Loucy (cell line): ENCODE results near the gene MPP3.

ENCODE experiments used
- H2AFZ ChIP-seq: fragments of 200-600 bp; sonication (generic); 2 replicates; pipeline ENCODE4 v1.6.0; 2016; ENCODE audit warnings: antibody characterized with exemption, mild to moderate bottlenecking, low read length, moderate library complexity
- H3F3A ChIP-seq: fragments of 200-600 bp; 2 replicates; pipeline ENCODE4 v1.6.0; 2016; ENCODE audit warnings: antibody characterized with exemption, low read depth, mild to moderate bottlenecking
- H3K27me3 ChIP-seq: fragments of 200-600 bp; sonication (generic); 2 replicates; pipeline ENCODE4 v1.6.1; 2014; ENCODE audit warnings: low read length, mild to moderate bottlenecking; ENCODE audit not compliant: insufficient read depth, poor library complexity, severe bottlenecking
- H3K36me3 ChIP-seq: fragments of 200-600 bp; sonication (generic); 2 replicates; pipeline ENCODE4 v1.6.1; 2016; ENCODE audit warnings: low read length; ENCODE audit not compliant: insufficient read depth
- H3K4me1 ChIP-seq: fragments of 200-600 bp; sonication (generic); 2 replicates; pipeline ENCODE4 v1.5.1; 2014; ENCODE audit warnings: low read length, mild to moderate bottlenecking; ENCODE audit not compliant: insufficient read depth, poor library complexity, severe bottlenecking
- H3K4me2 ChIP-seq: fragments of 200-600 bp; sonication (generic); 2 replicates; pipeline ENCODE4 v1.6.0; 2014; ENCODE audit warnings: antibody characterized with exemption, low read length, low read depth, mild to moderate bottlenecking; ENCODE audit not compliant: poor library complexity, severe bottlenecking
- H3K4me3 ChIP-seq: fragments of 200-600 bp; sonication (generic); 2 replicates; pipeline ENCODE4 v1.5.1; 2014; ENCODE audit warnings: low read length, mild to moderate bottlenecking, mixed read lengths; ENCODE audit not compliant: poor library complexity, severe bottlenecking
- H3K79me2 ChIP-seq: fragments of 200-600 bp; sonication (generic); 2 replicates; pipeline ENCODE4 v1.6.1; 2014; ENCODE audit warnings: low read length; ENCODE audit not compliant: insufficient read depth
- H3K9ac ChIP-seq: fragments of 200-600 bp; sonication (generic); 2 replicates; pipeline ENCODE4 v1.6.0; 2014; ENCODE audit warnings: mild to moderate bottlenecking, low read depth, low read length, moderate library complexity; ENCODE audit not compliant: poor library complexity, severe bottlenecking
- H3K9me2 ChIP-seq: fragments of 200-600 bp; sonication (generic); replicated peaks from 2 replicates; pipeline ENCODE4 v1.6.1; 2016; ENCODE audit warnings: low read depth, low read length, mixed read lengths
- H3K9me3 ChIP-seq: fragments of 200-600 bp; sonication (generic); 2 replicates; pipeline ENCODE4 v1.6.1; 2014; ENCODE audit warnings: mild to moderate bottlenecking, antibody characterized with exemption, low read length, low read depth; ENCODE audit not compliant: insufficient read depth
- H4K20me1 ChIP-seq: fragments of 200-600 bp; sonication (generic); 2 replicates; pipeline ENCODE4 v1.6.0; 2014; ENCODE audit warnings: antibody characterized with exemption, low read length, mild to moderate bottlenecking; ENCODE audit not compliant: insufficient read depth, poor library complexity, severe bottlenecking
- CTCF ChIP-seq: fragments of 200-600 bp; sonication (generic); conservative IDR thresholded peaks from 2 replicates; pipeline ENCODE4 v1.5.1; 2014; ENCODE audit warnings: mild to moderate bottlenecking, antibody characterized with exemption, low read length
- EZH2phosphoT487 ChIP-seq: fragments of 200-600 bp; IDR thresholded peaks from 2 replicates; pipeline ENCODE4 v1.6.1; 2018; ENCODE audit warnings: antibody characterized with exemption, mild to moderate bottlenecking, moderate library complexity, borderline replicate concordance

Gene MPP3

GRCh38 chr17:43779145-43780125 is 53.5 kb downstream of the MPP3 start:
- no peaks in the 10 kb centered on the region for H3K36me3 ChIP-seq
- H3K4me1 ChIP-seq: peaks cover 17% of the 10 kb centered on the region
- TF ChIP-seq EZH2phosphoT487 (no peak), CTCF (peak; percentile 39)
- no peaks in the 10 kb centered on the region for H3F3A ChIP-seq
- no peaks in the 10 kb centered on the region for H3K79me2 ChIP-seq
- H3K9me2 ChIP-seq: no peaks in the 10 kb centered on the region
- peak overlapping the region; percentile 86 for H3K4me2 ChIP-seq
- no peaks in the 10 kb centered on the region for H3K9me3 ChIP-seq
- H4K20me1 ChIP-seq: no peaks in the 10 kb centered on the region
- peaks cover 32% of the 10 kb centered on the region for H3K27me3 ChIP-seq
- H3K9ac ChIP-seq: peak overlapping the region; percentile 86
- peak overlapping the region; percentile 93 for H2AFZ ChIP-seq
- H3K4me3 ChIP-seq: peak overlapping the region; percentile 94

GRCh38 chr17:43778337-43779144 is 54.4 kb downstream of the MPP3 start, which contains the start of gene DUSP3:
DUSP3 (minus strand) TSS chr17:43778977; CDS start chr17:43778924, 53 bp downstream.
- Histone ChIP-seq H3K9me2 (no peaks in the 10 kb centered on the region), H3K4me2 (peak within 1 kb of the TSS; percentile 86), H2AFZ (peak within 1 kb of the TSS; percentile 99), H3K4me1 (peaks cover 17% of the 10 kb centered on the region), H3K27me3 (peaks cover 32% of the 10 kb centered on the region), H3K9me3 (no peaks in the 10 kb centered on the region), H3K36me3 (no peaks in the 10 kb centered on the region), H3K79me2 (no peaks in the 10 kb centered on the region), H3K9ac (peak within 1 kb of the TSS; percentile 86), H3F3A (no peaks in the 10 kb centered on the region), H4K20me1 (no peaks in the 10 kb centered on the region), H3K4me3 (peak within 1 kb of the TSS; percentile 94)
- TF ChIP-seq EZH2phosphoT487: no peak
- no peak for TF ChIP-seq CTCF

- Histone ChIP-seq H3K9me2 (no peaks in the 10 kb centered on the region), H3K4me2 (no peak overlapping the region), H2AFZ (no peak overlapping the region), H3K27me3 (no peaks in the 10 kb centered on the region), H4K20me1 (no peaks in the 10 kb centered on the region), H3K9me3 (no peaks in the 10 kb centered on the region), H3K79me2 (no peaks in the 10 kb centered on the region), H3K4me1 (peaks cover 14% of the 10 kb centered on the region), H3K4me3 (no peak overlapping the region), H3K9ac (no peak overlapping the region), H3F3A (no peaks in the 10 kb centered on the region), H3K36me3 (no peaks in the 10 kb centered on the region)
- no peak for TF ChIP-seq EZH2phosphoT487
- TF ChIP-seq CTCF: no peak
Measured at GRCh38 chr17:43774304-43775250, 58.4 kb downstream of the MPP3 start.
